Inflammatory macrophage (primary cell): ENCODE data around the gene SMIM35.

Experiments used
- DNase-seq, 2 donors: peaks; one replicate each; pipeline ENCODE4 v3.0.0-alpha.2; 2020 to 2022
- total RNA-seq, 18 experiments: gene quantifications; one replicate each; lab custom pipeline; 2026; ENCODE audit warnings: mixed read lengths in 6 of 18, inconsistent platforms in 2 of 18; lab: John Stamatoyannopoulos, UW

SMIM35 gene
- total RNA-seq, result 0 to 0.13 (median 0.06) reads per million in 18 experiments

DNA sequence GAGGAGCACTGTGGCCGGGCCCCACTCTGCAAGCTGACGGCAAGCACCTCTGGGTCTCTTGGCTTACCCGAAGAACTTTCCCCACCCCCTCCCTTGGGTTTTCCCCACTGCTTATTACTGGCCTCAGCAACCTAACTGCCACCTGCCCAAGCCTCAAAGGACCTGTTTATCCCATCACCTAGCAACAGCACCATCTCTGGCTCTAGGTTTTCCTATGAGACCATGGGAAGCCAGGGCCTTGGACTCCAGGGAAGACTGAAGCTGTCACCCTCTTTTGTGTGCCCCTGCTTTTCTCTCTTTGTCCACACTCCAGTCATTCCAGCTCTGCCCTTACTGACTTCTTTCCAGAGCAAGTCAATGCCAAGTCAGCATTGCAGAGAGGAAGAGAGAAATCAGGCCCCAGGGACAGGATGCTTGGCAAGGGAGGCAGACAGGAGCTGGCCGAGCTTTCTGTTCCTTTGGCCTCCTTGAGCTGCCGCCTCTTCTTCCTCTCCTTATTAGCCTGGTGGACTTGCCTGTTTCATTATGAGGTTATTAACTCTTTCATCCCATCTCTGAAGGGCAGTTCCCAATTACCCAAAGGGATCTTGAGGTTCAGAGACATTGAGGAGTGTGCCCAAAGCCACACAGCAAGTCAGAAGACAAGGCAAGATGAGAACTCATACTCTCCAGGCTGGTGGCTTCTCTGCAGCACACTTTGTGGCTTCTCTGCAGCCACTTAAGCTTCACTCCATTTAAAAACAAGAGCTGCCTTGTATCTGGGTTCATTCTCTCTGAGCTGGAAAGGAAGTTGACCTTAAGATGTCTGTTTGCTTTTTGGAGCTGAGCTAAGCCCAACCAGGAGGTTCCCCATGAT, at the start of gene SMIM35:
Gene SMIM35, minus strand, starts transcription at position 51 of the 856 bp plus-strand sequence. CDS start 206 bp downstream, outside the sequence.
- DNase-seq, result no peak

DNA sequence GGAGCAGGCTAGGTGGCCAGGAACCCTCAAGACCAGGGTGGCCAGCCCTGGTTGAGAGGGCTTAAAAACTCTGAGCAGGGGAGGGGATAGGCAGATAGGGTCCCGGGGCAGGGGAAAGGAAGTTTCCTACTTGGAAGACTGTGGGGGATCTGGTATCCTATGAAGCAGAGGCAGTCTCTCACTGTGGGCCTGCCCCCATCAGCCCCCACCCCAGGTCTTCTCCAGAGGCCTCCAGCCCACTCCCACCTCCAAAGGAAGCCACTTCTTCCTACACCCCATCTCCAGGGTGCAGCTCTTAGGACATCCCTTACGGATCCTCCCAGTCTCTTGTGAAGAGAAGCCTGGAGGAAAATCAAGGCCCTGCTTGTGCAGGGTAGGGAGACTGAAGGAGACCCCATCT, 49.6 kb upstream of the SMIM35 start:
- DNase-seq, result no peak

DNA sequence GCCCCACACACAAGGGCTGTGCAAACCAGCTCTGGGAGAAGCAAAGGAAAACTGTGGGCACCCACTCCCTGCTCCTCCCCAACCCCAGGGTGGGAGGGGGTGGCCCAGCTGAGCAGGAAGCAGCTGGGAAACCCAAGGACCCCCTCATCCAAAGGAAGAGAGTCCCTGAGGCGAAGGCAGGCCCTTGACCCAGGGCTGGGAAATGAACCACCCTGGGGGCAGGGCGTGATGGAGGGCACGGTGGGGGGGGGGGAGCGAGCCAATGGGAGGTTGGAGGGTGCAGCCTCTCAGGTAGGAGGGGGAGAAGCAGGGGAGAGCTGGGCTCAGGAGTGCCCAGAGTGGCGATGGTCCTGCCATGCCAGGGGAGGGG, 49.0 kb upstream of the SMIM35 start:
- no peak for DNase-seq

DNA sequence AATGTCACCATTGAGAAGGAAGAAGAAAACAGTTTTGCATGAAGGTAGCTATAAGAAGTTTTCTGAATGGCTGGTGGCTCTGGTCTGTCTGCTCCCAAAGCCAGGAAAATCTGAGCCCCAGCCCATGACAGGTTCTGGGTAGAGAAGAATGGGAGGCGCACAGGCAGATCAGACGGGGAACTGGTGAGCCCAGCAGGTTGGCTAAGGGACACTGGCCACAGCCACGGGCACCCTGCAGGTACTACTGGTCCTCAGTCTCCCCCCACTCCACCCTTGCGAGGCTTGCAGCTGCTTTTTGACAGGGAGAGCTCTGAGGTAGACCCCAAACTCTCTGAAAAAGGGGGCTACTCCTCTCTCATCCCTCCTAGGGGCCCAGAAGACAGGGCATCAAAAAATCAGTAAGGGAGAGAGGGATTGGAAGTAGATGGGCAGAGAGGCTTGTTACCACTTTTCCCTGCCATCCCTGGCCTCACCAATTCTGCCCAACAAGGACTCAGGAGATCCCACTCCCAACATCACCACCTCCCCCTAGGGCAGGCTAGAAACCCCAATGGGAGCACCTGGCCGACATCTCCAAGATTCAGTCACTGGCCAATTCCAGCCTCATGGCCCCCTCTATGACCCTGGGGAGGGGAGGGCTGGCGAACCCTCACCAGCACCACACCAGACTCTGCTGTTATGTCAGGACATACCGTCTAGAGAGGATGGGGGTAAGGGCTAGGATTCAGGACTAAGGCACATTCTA, 48.5 kb upstream of the SMIM35 start:
- DNase-seq, result no peak

DNA sequence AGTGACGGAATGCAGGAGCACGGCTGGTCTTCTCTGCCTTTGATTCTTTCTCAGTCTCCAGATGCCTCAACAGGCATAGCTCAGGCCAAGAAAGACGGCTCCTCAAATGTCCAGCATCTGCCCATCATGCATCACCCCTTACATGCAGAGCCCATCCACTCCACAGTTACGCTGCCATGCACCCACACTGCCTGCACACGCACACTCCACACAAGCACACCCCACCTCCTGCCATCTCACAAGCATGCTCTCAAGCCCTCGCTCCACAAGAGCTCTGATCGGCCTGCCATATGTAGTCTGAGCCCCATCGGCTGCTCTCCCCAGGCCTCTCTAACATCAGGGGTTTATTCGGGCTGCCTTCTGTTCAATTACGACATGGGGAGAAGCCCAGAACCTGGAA, 47.1 kb upstream of the SMIM35 start:
- no peak for DNase-seq

DNA sequence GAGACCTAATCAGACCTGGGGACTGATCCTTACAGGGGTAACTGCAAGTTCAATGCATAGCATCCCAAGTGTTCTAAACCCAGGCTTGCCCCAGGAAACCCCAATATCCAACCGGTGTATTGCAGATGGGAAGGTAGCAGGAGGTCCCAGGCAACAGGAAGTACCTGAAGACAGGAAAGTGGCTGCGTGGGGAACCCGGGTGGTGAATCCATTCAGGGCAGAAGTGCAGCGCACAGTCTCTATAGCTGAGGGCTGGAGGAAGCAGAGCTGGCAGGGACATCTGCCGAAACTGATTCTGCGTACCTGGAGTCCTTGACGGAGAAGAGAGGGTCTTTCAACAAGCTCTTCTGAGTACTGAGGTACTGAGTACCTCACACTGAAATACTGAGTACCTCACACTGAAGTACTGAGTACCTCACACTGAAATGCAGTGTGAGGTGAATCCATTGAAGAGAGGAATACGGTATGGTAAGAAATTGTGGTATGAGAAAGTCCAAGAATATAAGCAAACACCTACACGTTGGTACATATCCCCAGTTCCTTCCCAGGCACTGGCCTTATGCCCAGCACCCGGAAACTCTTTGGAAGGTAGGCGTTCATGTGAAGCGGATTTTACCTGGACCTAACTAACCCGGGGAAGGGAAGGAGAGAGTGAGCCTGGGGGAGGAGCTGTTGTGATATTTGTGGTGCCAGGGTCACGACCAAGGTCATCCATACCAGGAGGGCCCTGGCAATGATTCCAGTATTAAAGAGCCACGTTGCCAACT, 45.8 kb upstream of the SMIM35 start:
- no peak for DNase-seq

DNA sequence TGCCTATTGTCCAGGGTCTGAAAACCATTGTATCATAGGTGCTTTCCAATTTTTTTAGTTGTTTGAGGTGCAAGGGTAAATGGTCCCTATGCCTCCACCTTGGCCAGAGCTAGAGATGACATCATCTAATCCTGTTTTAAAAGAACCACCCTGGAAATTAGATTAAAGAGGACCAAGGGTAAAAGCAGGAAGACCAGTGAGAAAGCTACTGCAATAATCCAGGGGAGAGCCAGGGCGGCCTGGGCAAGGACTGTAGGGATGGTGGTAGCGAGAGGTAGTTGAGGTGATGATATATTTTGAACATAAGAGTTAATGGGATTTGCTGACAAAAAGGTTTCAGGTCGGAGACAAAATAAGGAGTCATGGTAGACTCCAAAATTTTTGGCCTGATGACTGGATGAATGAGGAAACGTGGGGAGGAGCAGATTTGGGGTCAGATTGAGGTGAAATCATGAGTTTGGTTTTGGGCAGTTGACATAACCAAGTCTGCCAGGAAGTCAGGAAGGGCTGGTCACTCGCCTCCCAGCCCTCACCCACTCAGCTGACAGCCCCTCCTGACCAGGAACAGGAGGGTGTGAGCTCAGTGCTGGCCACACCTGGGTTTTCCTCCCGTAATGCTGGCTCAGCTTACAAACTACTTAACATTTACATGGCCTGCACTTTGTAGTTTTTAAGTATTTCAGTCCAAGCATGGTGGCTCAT, 42.9 kb upstream of the SMIM35 start:
- DNase-seq, result peak; percentile 64 to 74

DNA sequence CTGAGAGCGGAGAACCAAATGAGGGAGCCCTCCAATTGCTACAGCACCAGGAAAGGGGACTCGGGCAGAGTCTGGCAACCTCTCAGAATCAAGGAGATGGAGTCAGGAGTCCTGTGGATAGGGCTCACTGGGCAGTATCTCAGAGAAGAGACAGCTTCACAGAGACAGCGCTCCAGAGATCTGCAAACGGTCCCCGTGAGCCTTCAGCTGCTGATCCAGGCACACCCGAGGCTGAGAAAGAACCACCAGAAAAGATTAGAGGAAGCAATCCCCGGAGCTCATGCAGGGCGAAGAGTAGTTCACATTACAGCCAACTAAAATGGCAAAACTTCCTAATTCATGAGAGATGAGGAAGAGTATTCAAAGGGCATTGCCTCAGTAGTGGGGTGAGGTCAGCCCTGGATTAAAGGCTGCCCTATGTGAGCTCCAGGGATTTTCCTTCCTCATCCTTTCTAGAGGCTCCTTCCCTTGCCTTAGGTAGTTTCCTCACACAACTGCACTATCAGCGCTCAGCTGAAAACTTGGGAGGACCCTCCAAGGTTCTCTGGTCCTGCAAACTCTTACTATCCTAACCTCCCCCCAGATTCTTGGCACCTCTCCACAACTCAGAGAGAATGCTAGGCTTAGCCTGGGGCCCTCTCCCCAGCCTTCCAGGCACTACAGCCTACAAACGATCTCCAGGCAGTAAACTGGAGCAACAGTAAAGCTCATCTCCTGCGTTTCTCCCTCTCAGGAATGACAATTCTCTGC, 42.1 kb upstream of the SMIM35 start:
- DNase-seq, result peak; percentile 87 to 92

DNA sequence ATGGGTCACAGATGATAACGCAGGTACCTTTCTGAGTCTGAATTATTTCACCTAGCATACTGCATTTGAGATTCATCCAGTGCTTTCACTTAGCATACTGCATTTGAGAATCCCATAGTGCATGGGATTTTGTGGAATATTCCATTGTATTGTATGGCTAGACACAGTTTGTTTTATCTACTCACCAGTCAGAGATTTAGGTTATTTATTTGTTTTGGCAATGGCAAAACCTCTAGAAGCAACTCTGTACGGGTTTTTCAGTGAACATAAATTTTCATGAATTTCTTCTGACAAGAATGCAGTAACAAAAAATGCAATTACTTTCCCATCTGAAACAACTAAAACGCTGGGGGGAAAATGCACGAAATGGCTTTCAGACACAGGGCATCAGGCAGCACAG, 41.5 kb upstream of the SMIM35 start:
- no peak for DNase-seq

DNA sequence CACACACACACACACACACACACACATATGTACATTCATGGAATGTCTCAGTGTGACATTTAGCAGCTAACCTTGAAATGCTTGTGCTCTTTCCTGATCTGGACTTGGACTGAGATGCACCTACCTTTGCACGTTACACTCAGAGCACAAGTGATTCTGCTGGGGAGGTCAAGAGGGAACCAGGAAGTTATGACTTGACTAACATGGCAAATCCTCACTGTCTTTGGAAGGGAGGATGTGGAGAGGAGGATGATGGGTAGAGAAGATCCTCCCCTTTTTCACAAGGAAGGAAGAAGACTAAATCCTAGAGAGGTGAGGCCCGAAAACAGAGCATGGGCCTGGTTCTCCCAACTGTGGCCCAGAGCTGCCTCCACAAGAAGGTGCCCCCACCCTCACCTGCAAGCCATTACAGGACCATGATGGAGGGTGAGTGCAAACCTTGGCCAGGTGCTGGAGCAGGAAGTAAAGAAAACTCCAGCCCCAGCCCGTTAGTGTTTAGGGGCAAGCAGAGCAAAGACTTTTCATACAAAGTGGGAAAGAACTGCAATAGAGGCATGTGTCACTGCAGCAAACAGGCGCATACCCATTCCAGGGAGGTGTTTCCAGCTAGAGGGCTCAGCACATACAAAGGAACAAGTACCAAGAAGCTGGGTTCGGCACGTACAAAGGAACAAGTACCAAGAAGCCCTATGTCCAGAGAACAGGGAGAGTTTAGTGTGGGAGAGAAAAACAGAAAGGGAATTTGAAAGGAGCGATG, 39.5 kb upstream of the SMIM35 start:
- DNase-seq, result no peak

DNA sequence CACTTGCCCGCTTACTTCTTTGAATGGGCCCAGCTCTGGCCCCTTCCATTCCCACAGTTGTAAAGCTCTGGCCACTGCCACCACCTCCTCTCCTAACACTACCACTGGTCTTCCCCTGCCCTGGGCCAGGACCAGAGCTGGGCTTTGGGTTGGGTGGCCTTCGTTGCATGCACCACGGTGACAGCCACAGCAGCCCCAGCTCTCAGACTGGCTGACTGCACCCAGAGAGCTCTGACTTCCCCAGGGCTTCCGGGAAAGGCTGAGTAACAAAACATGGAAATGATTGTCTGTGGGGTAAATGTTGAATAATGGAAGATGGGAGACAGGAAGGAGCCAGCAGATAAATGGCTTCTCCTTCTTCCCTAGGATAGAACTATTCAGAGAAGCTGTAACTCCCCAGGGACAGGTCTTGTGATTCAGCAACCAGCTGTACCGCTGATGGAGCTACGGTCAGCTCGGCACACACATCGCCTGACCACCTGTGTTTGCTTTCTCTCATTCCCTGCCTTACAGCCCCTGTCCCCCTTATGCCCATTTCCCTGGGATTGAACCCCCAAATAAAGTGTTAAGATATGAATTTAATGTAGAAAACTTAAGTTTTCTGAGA, 38.3 kb upstream of the SMIM35 start:
- no peak for DNase-seq

DNA sequence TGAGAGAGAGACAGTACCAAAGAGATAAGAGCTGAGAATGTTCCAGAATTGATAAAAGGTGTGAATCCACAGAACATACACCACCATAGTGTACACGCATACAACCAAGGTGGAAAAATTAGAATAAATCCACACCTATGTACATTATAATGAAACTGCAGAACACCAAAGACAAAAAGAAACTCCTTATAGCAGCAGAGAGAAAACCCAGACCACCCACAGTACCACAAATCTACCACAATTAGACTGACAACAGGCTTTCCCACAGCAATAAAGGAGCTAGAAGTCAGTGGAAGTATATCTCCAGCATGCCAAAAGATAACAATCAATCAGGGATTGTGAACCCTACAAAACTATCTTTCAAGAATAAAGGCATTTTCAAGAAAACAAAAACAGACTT, 34.0 kb upstream of the SMIM35 start:
- no peak for DNase-seq

DNA sequence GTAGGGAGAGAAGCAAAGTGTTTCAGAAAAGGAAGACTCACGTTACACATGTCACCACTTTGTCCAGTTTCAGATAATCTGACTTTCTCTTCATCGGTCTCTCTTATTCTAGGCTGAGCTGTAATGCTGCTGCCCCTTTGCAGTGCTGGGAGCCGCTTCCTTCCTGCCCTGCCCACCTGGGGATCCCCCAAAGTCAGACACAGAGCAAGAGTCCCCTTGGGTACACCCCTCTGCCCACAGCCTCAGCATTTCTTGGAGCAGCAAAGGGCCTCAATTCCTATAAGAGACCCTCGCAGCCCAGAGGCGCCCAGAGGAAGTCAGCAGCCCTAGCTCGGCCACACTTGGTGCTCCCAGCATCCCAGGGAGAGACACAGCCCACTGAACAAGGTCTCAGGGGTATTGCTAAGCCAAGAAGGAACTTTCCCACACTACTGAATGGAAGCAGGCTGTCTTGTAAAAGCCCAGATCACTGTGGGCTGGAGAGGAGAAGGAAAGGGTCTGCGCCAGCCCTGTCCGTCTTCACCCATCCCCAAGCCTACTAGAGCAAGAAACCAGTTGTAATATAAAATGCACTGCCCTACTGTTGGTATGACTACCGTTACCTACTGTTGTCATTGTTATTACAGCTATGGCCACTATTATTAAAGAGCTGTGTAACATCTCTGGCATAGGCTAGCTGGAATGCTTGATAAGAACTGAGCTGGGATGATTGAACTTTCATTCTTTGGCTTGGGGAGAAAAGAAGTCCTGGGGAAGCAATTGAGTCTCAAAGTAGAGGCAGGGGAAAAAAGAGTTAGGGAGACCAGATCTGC, 31.2 kb upstream of the SMIM35 start:
- DNase-seq, result no peak

DNA sequence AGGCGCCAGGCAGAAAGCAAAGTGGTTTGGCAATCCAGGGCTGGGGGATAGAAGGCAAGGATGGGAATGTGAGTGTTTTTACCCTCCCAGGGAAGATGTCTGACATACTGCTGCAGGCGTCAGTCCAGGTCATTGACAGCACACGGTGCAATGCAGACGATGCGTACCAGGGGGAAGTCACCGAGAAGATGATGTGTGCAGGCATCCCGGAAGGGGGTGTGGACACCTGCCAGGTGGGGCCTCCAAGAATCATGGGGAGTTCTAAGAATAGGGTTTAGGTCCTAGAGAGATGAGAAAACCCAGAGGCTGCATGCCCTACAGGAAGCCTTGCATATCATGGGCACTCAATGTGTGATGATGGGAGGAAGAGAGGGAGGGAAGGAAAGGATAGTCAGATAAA, 28.3 kb upstream of the SMIM35 start:
- no peak for DNase-seq

DNA sequence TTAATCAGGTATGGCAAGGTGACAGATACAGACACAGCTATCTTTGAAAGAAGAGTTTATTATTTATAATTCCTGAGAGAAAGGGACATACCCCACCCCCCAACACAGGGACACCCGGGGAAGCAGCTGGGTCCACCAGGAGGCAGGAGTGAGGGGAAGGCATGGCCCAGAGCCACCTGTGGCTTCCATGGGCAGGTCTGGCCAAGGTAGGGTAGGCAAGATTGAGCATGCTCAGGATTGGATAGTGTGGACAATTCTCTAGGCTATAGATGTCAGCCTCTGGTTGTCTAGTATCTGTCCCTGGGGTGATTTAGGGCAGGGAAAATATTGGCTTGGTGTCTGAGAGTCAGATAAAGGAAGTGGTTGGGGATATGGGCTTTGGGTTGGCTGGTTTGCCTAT, 27.5 kb upstream of the SMIM35 start:
- DNase-seq, result no peak

DNA sequence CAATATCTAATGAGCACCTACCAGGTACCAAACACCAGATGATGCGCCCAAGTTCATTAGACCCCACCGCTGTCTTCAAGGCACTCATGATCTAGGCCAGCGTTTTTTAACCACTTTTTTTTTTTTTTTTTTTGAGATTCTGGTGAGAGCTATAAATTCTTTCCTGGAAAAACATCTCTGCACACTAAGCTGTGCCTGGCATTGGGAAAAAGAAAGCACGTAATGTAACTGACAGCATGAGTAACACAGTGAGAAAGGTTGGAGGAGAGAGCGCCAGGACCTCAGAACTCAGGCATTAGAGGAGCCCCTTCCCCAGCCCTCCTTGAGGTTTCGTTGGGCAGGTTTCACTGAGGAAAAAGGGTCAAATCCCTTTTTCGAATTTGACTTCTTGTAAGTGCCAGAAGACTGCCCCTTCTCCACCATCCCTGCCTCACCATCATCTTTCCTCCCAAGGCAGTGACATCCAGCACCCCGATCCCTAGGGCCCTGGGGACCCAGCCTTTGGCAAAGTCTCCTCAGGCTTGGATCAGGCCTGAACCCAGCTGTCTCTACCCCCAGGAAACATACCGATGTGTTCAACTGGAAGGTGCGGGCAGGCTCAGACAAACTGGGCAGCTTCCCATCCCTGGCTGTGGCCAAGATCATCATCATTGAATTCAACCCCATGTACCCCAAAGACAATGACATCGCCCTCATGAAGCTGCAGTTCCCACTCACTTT, 26.1 kb upstream of the SMIM35 start:
- no peak for DNase-seq

DNA sequence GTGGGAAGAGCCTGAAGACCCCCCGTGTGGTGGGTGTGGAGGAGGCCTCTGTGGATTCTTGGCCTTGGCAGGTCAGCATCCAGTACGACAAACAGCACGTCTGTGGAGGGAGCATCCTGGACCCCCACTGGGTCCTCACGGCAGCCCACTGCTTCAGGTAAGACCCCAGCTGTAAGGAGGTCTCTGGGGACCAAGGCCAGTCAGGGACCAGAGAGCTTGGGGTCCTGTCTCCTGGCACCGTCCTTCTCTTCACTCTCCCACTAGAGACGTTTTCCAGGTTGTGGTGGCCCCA, 24.9 kb upstream of the SMIM35 start:
- no peak for DNase-seq

DNA sequence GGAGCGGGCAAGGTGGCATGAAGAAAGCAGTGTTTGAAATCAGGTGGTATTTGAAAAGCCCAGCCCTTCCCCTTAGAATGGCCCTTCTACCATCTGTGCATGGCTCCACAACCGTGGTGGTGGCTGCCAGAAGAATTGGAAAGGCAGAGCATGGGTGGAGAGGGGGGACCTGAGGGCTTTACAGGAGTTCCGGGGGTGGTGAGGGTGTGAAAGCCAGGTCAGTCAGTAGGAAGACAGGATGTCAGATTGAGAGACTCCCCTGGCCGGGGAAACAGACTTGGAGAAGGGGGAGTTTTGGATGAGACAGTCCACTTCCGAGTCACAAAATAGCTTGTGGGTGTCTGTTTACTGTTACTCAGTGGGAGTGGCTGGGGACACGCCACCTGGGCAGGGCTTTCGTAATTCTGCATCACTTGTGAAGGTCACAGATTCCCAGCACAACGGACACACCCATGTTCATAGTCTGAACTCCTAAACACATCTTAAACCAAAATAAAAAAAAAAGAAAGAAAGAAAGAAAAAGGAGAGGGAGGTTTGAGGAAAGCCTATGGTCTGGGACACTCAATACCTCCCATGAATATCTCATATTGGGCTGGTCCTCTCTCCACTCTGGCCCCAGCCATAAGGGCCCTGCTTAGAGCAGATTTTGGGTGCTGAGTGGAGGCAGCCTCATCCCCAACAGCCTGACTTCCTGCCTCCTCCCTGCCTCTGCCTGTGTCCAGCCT, 24.4 kb upstream of the SMIM35 start:
- DNase-seq, result no peak

DNA sequence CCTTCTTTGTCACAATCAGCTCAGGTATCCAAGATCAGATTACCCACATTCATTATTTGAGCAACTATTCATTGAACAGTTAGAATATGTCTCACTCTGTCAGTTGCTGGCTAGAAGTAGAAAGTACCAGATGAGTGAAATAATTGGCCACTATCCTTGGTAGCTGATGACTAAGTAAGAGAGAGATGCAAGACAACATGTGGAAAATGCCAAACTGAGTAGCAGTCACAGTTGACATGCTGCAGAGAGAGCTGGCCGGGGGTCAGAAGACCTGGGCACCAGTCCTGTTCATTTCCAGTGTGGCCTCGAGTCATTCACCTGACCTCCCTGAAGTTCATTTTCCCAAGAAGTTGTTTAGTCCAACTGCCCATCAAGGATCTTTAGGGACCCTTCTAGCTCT, 22.5 kb upstream of the SMIM35 start:
- no peak for DNase-seq
